ENCODE results near the gene ALDH1L1. TPM values are rescaled to one million over a fixed set of nuclear protein-coding genes. Genes with fewer than 3 reads are reported as not detected.

ALDH1L1 gene
- total and polyA plus RNA-seq, 9 donors, result 8.3 to 85.5 (median 45.1) TPM

GRCh38 chr3:126060613-126061145, 119.7 kb downstream of the ALDH1L1 start:
- intact Hi-C loops (cut with DNase I), result loop anchor here in 1 of 4 donors (10.0 kb wide), 1 partner anchor 1026 kb away; no protein-coding TSS in a partner anchor
- 56 to 57% (median 57%) methylated on average over 7 of the region's 7 CpGs for WGBS, 3 donors
- H3K4me3 ChIP-seq, result no peak overlapping the region

GRCh38 chr3:126058666-126059065, 121.7 kb downstream of the ALDH1L1 start:
- TF ChIP-seq POLR2A (IDR thresholded peaks at IDR 0.05) (no peak), CTCF (IDR thresholded peaks at IDR 0.05) (no peak), EP300 (IDR thresholded peaks at IDR 0.05) (no peak)
- no peak for DNase-seq
- Histone ChIP-seq H3K27ac (no peak overlapping the region), H3K36me3 (no peaks in the 10 kb centered on the region), H3K27me3 (no peaks in the 10 kb centered on the region), H3K4me3 (no peak overlapping the region), H3K9me3 (no peaks in the 10 kb centered on the region), H3K4me1 (ENCODE audit: insufficient read depth) (peaks cover 18% of the 10 kb centered on the region)
- WGBS, 3 donors, result 66 to 86% (median 68%) methylated on average over 7 of the region's 7 CpGs
- intact Hi-C loops (cut with DNase I), result no loop called here

More at GRCh38 chr3:126060613-126061145, 119.7 kb downstream of the ALDH1L1 start:
- no peaks in the 10 kb centered on the region for H3K9me3 ChIP-seq
- no peaks in the 10 kb centered on the region for H3K27me3 ChIP-seq
- H3K36me3 ChIP-seq, result no peaks in the 10 kb centered on the region
- H3K4me1 ChIP-seq (ENCODE audit: insufficient read depth), result peaks cover 18% of the 10 kb centered on the region
- DNase-seq, result no peak
- H3K27ac ChIP-seq, result no peak overlapping the region
- TF ChIP-seq CTCF (IDR thresholded peaks at IDR 0.05), result no peak
- no peak for TF ChIP-seq EP300 (IDR thresholded peaks at IDR 0.05)
- TF ChIP-seq POLR2A (IDR thresholded peaks at IDR 0.05), result no peak

GRCh38 chr3:126057936-126058335, 122.5 kb downstream of the ALDH1L1 start:
- no peak for DNase-seq
- Histone ChIP-seq H3K36me3 (no peaks in the 10 kb centered on the region), H3K4me1 (ENCODE audit: insufficient read depth) (peaks cover 18% of the 10 kb centered on the region), H3K4me3 (no peak overlapping the region), H3K27ac (no peak overlapping the region), H3K9me3 (no peaks in the 10 kb centered on the region), H3K27me3 (no peaks in the 10 kb centered on the region)
- TF ChIP-seq POLR2A (IDR thresholded peaks at IDR 0.05) (no peak), EP300 (IDR thresholded peaks at IDR 0.05) (no peak), CTCF (IDR thresholded peaks at IDR 0.05) (no peak)
- intact Hi-C loops (cut with DNase I), result no loop called here
- 94 to 95% (median 95%) methylated on average over 13 of the region's 13 CpGs for WGBS, 3 donors

GRCh38 chr3:126057501-126057819, 122.9 kb downstream of the ALDH1L1 start:
- Histone ChIP-seq H3K4me3 (no peak overlapping the region), H3K9me3 (no peaks in the 10 kb centered on the region), H3K27me3 (no peaks in the 10 kb centered on the region), H3K4me1 (ENCODE audit: insufficient read depth) (peaks cover 18% of the 10 kb centered on the region), H3K27ac (no peak overlapping the region), H3K36me3 (no peaks in the 10 kb centered on the region)
- TF ChIP-seq EP300 (IDR thresholded peaks at IDR 0.05), result no peak
- no peak for TF ChIP-seq CTCF (IDR thresholded peaks at IDR 0.05)
- TF ChIP-seq POLR2A (IDR thresholded peaks at IDR 0.05), result no peak
- 69 to 90% (median 80%) methylated on average over 10 of the region's 10 CpGs for WGBS, 3 donors
- DNase-seq, result no peak
- intact Hi-C loops (cut with DNase I), result no loop called here

All from ovary (tissue), 9 donors.